ENCODE data around the gene PGK2.
"Not testable (repeated sequence)": the region's sequence is repeated elsewhere in the genome, so short reads cannot be mapped to it uniquely, and the experiment has no call there.

GRCh38 chr6:49796842-49797455 is 9.9 kb upstream of the PGK2 start:
- not testable (repeated sequence) for TF ChIP-seq POLR2A, CTCF (IDR thresholded peaks at IDR 0.05)
